ENCODE results near the gene COBL. TPM values are rescaled to one million over a fixed set of nuclear protein-coding genes. Genes with fewer than 3 reads are reported as not detected.

The COBL gene
- total and polyA plus RNA-seq, 2 of the 4 experiments (the other 2 are of a cell fraction): under 0.01 TPM; not detected in 1

DNA sequence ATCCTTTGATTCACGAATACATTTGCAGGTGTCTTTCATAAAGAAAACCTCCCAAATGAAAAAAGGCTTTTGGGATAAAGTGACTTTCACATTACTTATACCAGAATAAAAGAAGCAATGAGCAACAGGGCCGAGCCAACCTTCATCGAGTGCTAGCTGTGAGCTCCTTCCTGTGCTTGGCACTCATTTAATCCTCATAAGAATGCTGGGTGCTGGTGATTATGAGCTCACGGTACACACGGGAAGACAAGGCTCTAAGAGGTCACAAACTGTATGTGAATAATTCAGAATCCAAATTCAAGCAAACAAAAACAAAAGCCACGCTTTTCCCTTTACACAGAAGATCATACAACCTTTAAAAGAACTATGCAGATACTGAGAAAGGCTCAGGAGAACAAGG lies 156.2 kb downstream of the COBL start:
- no peak overlapping the region for H4K91ac ChIP-seq (ENCODE audit: insufficient read depth, low read depth, low read length)
- H3K18ac ChIP-seq (ENCODE audit: low read depth, low read length): no peak overlapping the region
- no TSS peak for BruUV-seq (replicated peaks)
- H2BK120ac ChIP-seq (ENCODE audit: low read depth, low read length): no peak overlapping the region
- CTCF ChIA-PET: interaction anchor here (0.6 to 1.8 kb wide), 24 partner anchors 8 to 1068 kb away, joined by 3 to 34 read pairs (median 4); partner anchors contain the start of gene ZPBP
- no peak overlapping the region for H3K56ac ChIP-seq (ENCODE audit: extremely low read depth, insufficient read depth, low read length)
- no peaks in the 10 kb centered on the region for H3K9me1 ChIP-seq (ENCODE audit: insufficient read depth, low read length)
- H2AK5ac ChIP-seq (ENCODE audit: low read depth, low read length): no peak overlapping the region
- H4K5ac ChIP-seq (ENCODE audit: low read depth, low read length): no peak overlapping the region
- dilution Hi-C loops (cut with HindIII; ENCODE audit: low sequenced_read_pairs, unreplicated experiment) (no loop called here), in situ Hi-C loops (cut with MboI; ENCODE audit: low sequenced_read_pairs) (loop anchor here (25.0 kb wide), 1 partner anchor 1023 kb away; no protein-coding TSS in a partner anchor), intact Hi-C loops (cut with micrococcal nuclease) (loop anchor here (5.0 kb wide), 1 partner anchor 1068 kb away; the partner anchor contains the start of gene ZPBP)
- H2BK15ac ChIP-seq (ENCODE audit: low read depth, low read length): no peak overlapping the region
- H3K9ac ChIP-seq (ENCODE audit: low read depth, low read length): no peak overlapping the region
- ATAC-seq (ENCODE audit: low read depth) (no peak), DNase-seq (no peak)
- no CpG with 5 or more reads among the region's 6 CpGs for WGBS, 2 experiments (ENCODE audit: extremely low coverage in 2 of 2, insufficient read length in 1 of 2)
- no peak overlapping the region for H3K27ac ChIP-seq (ENCODE audit: insufficient read depth, low read length)
- no peak overlapping the region for H3K14ac ChIP-seq (replicated peaks; ENCODE audit: low read depth, low read length)
- H2AFZ ChIP-seq (replicated peaks; ENCODE audit: low read length, poor library complexity): no peak overlapping the region
- no peak overlapping the region for H3K4ac ChIP-seq (ENCODE audit: low read depth, low read length)
- no peak for TF ChIP-seq MAZ (IDR thresholded peaks at IDR 0.05; ENCODE audit: borderline replicate concordance, low read depth, low read length)
- no peak for TF ChIP-seq CHD1 (IDR thresholded peaks at IDR 0.05; ENCODE audit: low read depth, low read length)
- no peak for TF ChIP-seq POLR2A (IDR thresholded peaks at IDR 0.05; ENCODE audit: low read depth, low read length)
- no peak for TF ChIP-seq BHLHE40 (IDR thresholded peaks at IDR 0.05; ENCODE audit: low read depth, low read length)
- TF ChIP-seq SMC3 (IDR thresholded peaks at IDR 0.05; ENCODE audit: low read depth, low read length): no peak
- no peak for TF ChIP-seq RAD21 (IDR thresholded peaks at IDR 0.05; ENCODE audit: low read length)
- no peaks in the 10 kb centered on the region for H3K79me1 ChIP-seq (ENCODE audit: low read depth in 1 of 2, low read length in 2 of 2)
- H3K9me3 ChIP-seq (ENCODE audit: control insufficient read depth, insufficient read depth, low read length): no peaks in the 10 kb centered on the region
- H4K20me1 ChIP-seq (ENCODE audit: insufficient read depth, low read length): no peaks in the 10 kb centered on the region
- H3K23ac ChIP-seq (ENCODE audit: low read depth, low read length): no peak overlapping the region
- H3K4me2 ChIP-seq (ENCODE audit: low read depth, low read length): no peak overlapping the region
- POLR2A ChIA-PET (ENCODE audit: unreplicated experiment): no interaction called here
- no peak overlapping the region for H2AK9ac ChIP-seq (replicated peaks; ENCODE audit: low read depth, low read length, poor library complexity)
- H3K4me1 ChIP-seq (ENCODE audit: control insufficient read depth, insufficient read depth, low read length): no peaks in the 10 kb centered on the region
- no peaks in the 10 kb centered on the region for H3K36me3 ChIP-seq (ENCODE audit: control insufficient read depth, insufficient read depth, low read length)
- H3K27me3 ChIP-seq (ENCODE audit: control insufficient read depth, insufficient read depth, low read length): peaks cover 10% of the 10 kb centered on the region; the same call in 1 of the 2 replicates
- no peak overlapping the region for H2BK5ac ChIP-seq (ENCODE audit: low read depth, low read length, poor library complexity, severe bottlenecking)
- H3K4me3 ChIP-seq (ENCODE audit: insufficient read depth, low read depth, low read length): no peak overlapping the region
- H4K8ac ChIP-seq (ENCODE audit: low read depth in 2 of 2, low read length in 2 of 2): no peak overlapping the region
- H2BK20ac ChIP-seq (ENCODE audit: low read depth, low read length): no peak overlapping the region

Data from IMR-90 (cell line).